Activated CD8-positive, alpha-beta T cell treated with anti-CD3 and anti-CD28 coated beads for 36 hours (primary cell): ENCODE results near the gene RPL36. TPM values are rescaled to one million over a fixed set of nuclear protein-coding genes. Genes with fewer than 3 reads are reported as not detected.
A peak's percentile ranks its signal among the peaks of the same experiment; 100 is the strongest.

Source experiments
- ATAC-seq: fragments of 200-7000 bp; cut with Tn5 transposase; one replicate; pipeline ENCODE4 v1.10.0; 2021; ENCODE audit warnings: mild to moderate bottlenecking, moderate library complexity
- CTCF ChIA-PET: fragments of 350-600 bp; sonication (Branson Sonifier 250); formaldehyde crosslinking; loops from one replicate; lab custom pipeline; 2021; ENCODE audit warnings: antibody characterized with exemption; lab: Charles Lee
- POLR2A ChIA-PET: fragments of 350-600 bp; sonication (Branson Sonifier 250); formaldehyde crosslinking; loops from one replicate; lab custom pipeline; 2021; ENCODE audit warnings: antibody characterized with exemption; lab: Charles Lee
- DNase-seq: peaks from one replicate; pipeline ENCODE4 v3.0.0-alpha.2; 2020
- H3K27ac Mint-ChIP-seq: one replicate; pipeline ENCODE4 v1.8.0; 2021; ENCODE audit warnings: mild to moderate bottlenecking, mixed read lengths
- H3K27me3 Mint-ChIP-seq: one replicate; pipeline ENCODE4 v1.8.0; 2021; ENCODE audit warnings: mixed read lengths
- H3K36me3 Mint-ChIP-seq: one replicate; pipeline ENCODE4 v1.8.0; 2021; ENCODE audit warnings: low read depth, mixed read lengths
- H3K4me1 Mint-ChIP-seq: one replicate; pipeline ENCODE4 v1.8.0; 2021; ENCODE audit warnings: low read depth, mixed read lengths
- H3K4me3 Mint-ChIP-seq: one replicate; pipeline ENCODE4 v1.8.0; 2021; ENCODE audit warnings: mild to moderate bottlenecking, moderate library complexity, mixed read lengths
- H3K9me3 Mint-ChIP-seq: one replicate; pipeline ENCODE4 v1.8.0; 2021; ENCODE audit warnings: mixed read lengths
- CTCF ChIP-seq: fragments of 200-600 bp; IDR thresholded peaks from one replicate; pipeline ENCODE4 v1.8.0; 2022; ENCODE audit warnings: antibody characterized with exemption, mild to moderate bottlenecking
- intact Hi-C: fragments of 100-400 bp; cut with micrococcal nuclease; formaldehyde crosslinking; loops from one replicate; pipeline ENCODE4 v1.10.0; 2022
- total RNA-seq, 2 experiments: library from RNA; stranded (reverse); gene quantifications; one replicate each; pipeline ENCODE4 v1.2.3, GENCODE V29; 2021

Gene RPL36
- total RNA-seq, 2 experiments from 2014 or later, result 1,711 to 1,715 TPM

- Mint-ChIP-seq H3K4me1 (peaks cover 15% of the 10 kb centered on the region), H3K9me3 (no peaks in the 10 kb centered on the region), H3K4me3 (no peak overlapping the region), H3K27ac (no peak overlapping the region), H3K36me3 (peaks cover 13% of the 10 kb centered on the region), H3K27me3 (no peaks in the 10 kb centered on the region)
- POLR2A ChIA-PET, result interaction anchor here (2.2 to 2.5 kb wide), 2 partner anchors 9 to 13 kb away, joined by 9 to 10 read pairs; no protein-coding TSS in a partner anchor
- DNase-seq (no peak), ATAC-seq (no peak)
- intact Hi-C loops, result no loop called here
- TF ChIP-seq CTCF, result no peak
- CTCF ChIA-PET, result no interaction called here
Measured at GRCh38 chr19:5678071-5678718, 11.9 kb upstream of the RPL36 start.

GRCh38 chr19:5679289-5680083 lies 10.6 kb upstream of the RPL36 start:
- ChIA-PET CTCF (interaction anchor here (1.2 kb wide), 1 partner anchor 10 kb away, joined by 4 read pairs; no protein-coding TSS in a partner anchor), POLR2A (interaction anchor here (0.9 to 2.5 kb wide), 7 partner anchors 8 to 55 kb away, joined by 3 to 9 read pairs (median 4); partner anchors contain the start of gene RPL36)
- Mint-ChIP-seq H3K27ac (peak overlapping the region; percentile 95), H3K36me3 (peaks cover 8% of the 10 kb centered on the region), H3K9me3 (no peaks in the 10 kb centered on the region), H3K27me3 (no peaks in the 10 kb centered on the region), H3K4me1 (peaks cover 15% of the 10 kb centered on the region), H3K4me3 (peak overlapping the region; percentile 96)
- DNase-seq (no peak), ATAC-seq (no peak)
- no peak for TF ChIP-seq CTCF
- intact Hi-C loops, result loop anchor here (5.0 kb wide), 1 partner anchor 57 kb away; the partner anchor contains the start of genes SAFB and SAFB2

GRCh38 chr19:5680084-5680436 lies 10.0 kb upstream of the RPL36 start:
- Mint-ChIP-seq H3K36me3 (peaks cover 8% of the 10 kb centered on the region), H3K4me3 (peak overlapping the region; percentile 96), H3K4me1 (peaks cover 15% of the 10 kb centered on the region), H3K9me3 (no peaks in the 10 kb centered on the region), H3K27ac (peak overlapping the region; percentile 95), H3K27me3 (no peaks in the 10 kb centered on the region)
- POLR2A ChIA-PET, result interaction anchor here (0.9 to 2.5 kb wide), 6 partner anchors 9 to 38 kb away, joined by 3 to 9 read pairs (median 4); partner anchors contain the start of gene RPL36
- DNase-seq, result no peak
- intact Hi-C loops, result loop anchor here (5.0 kb wide), 1 partner anchor 58 kb away; the partner anchor contains the start of genes SAFB and SAFB2
- CTCF ChIA-PET, result interaction anchor here (1.2 kb wide), 1 partner anchor 10 kb away, joined by 4 read pairs; no protein-coding TSS in a partner anchor
- ATAC-seq, result peak; percentile 0
- no peak for TF ChIP-seq CTCF

- H3K27ac Mint-ChIP-seq, result peak within 1 kb of the TSS; percentile 95
- ChIA-PET CTCF (no interaction called here), POLR2A (interaction anchor here (2.2 to 20.6 kb wide), 3 partner anchors 10 to 32 kb away, joined by 9 to 516 read pairs (median 14); partner anchors contain the start of genes CATSPERD, LONP1 and RPL36)
- intact Hi-C loops, result loop anchor here (5.0 kb wide), 1 partner anchor 58 kb away; the partner anchor contains the start of genes SAFB and SAFB2
- peaks cover 8% of the 10 kb centered on the region for H3K36me3 Mint-ChIP-seq
- H3K9me3 Mint-ChIP-seq, result no peaks in the 10 kb centered on the region
- ATAC-seq (peak; percentile 95), DNase-seq (peak; percentile 99)
- peak within 1 kb of the TSS; percentile 96 for H3K4me3 Mint-ChIP-seq
- H3K4me1 Mint-ChIP-seq, result peaks cover 15% of the 10 kb centered on the region
- TF ChIP-seq CTCF, result no peak
- no peaks in the 10 kb centered on the region for H3K27me3 Mint-ChIP-seq
Measured at GRCh38 chr19:5680437-5681368, 9.4 kb upstream of the RPL36 start, which contains the start of the genes HSD11B1L and MICOS13. Gene HSD11B1L, plus strand, starts transcription at chr19:5681027. Its CDS starts 3,806 bp downstream, at chr19:5684833. Gene MICOS13, minus strand, starts transcription at chr19:5680516. Its CDS starts 30 bp downstream, at chr19:5680486.
